HG02973 (cell line): ENCODE data around the gene ASPG.
"Not testable (repeated sequence)": the region's sequence is repeated elsewhere in the genome, so short reads cannot be mapped to it uniquely, and the experiment has no call there.

Experiments
- ATAC-seq: cut with Tn5 transposase; IDR thresholded peaks from one replicate; pipeline ENCODE4 v1.9.1; 2021; ENCODE audit warnings: moderate library complexity; ENCODE audit not compliant: unreplicated experiment

ASPG gene

GRCh38 chr14:104144911-104145825 lies 59.7 kb downstream of the ASPG start:
- no peak for ATAC-seq

- no peak for ATAC-seq
Measured at GRCh38 chr14:104145826-104146601, 60.5 kb downstream of the ASPG start.

- no peak for ATAC-seq
Measured at GRCh38 chr14:104146651-104147345, 61.3 kb downstream of the ASPG start.

GRCh38 chr14:104147346-104148125 lies 62.0 kb downstream of the ASPG start:
- no peak for ATAC-seq

- no peak for ATAC-seq
Measured at GRCh38 chr14:104148433-104149277, 63.2 kb downstream of the ASPG start.

- ATAC-seq: no peak
Measured at GRCh38 chr14:104149278-104149595, 63.7 kb downstream of the ASPG start.

- ATAC-seq: no peak
Measured at GRCh38 chr14:104149617-104150135, 64.2 kb downstream of the ASPG start.

GRCh38 chr14:104150136-104151025 lies 64.9 kb downstream of the ASPG start:
- ATAC-seq: no peak

- no peak for ATAC-seq
Measured at GRCh38 chr14:104151026-104151381, 65.5 kb downstream of the ASPG start.

- ATAC-seq: no peak
Measured at GRCh38 chr14:104151566-104152245, 66.2 kb downstream of the ASPG start.

- ATAC-seq: no peak
Measured at GRCh38 chr14:104152246-104152575, 66.7 kb downstream of the ASPG start.

GRCh38 chr14:104152686-104153393 lies 67.3 kb downstream of the ASPG start:
- ATAC-seq: no peak

GRCh38 chr14:104153394-104153755 lies 67.9 kb downstream of the ASPG start:
- ATAC-seq: not testable (repeated sequence)

- no peak for ATAC-seq
Measured at GRCh38 chr14:104154246-104154645, 68.7 kb downstream of the ASPG start.

GRCh38 chr14:104155513-104155912 lies 70.0 kb downstream of the ASPG start:
- ATAC-seq: no peak

GRCh38 chr14:104156142-104156541 lies 70.6 kb downstream of the ASPG start:
- ATAC-seq: no peak

- ATAC-seq: no peak
Measured at GRCh38 chr14:104157016-104157928, 71.8 kb downstream of the ASPG start.
